LNCaP clone FGC (cell line): Measurements from ENCODE around the gene PKMYT1.
"Not testable (repeated sequence)": the region's sequence is repeated elsewhere in the genome, so short reads cannot be mapped to it uniquely, and the experiment has no call there.

Experiments used
- DNase-seq: peaks from one replicate; pipeline ENCODE4 v3.0.0-alpha.2; 2011; ENCODE audit warnings: low read depth
- H3K4me3 ChIP-seq: 2 replicates; pipeline ENCODE4 v1.5.1; 2011; ENCODE audit warnings: mild to moderate bottlenecking, low read depth, low read length, control low read depth
- TF ChIP-seq, protein P1 (sequence below): IDR thresholded peaks from 2 replicates; pipeline ENCODE4 v1.5.1; 2012; ENCODE audit warnings: mild to moderate bottlenecking; ENCODE audit not compliant: control insufficient read depth, insufficient read depth; ENCODE audit errors: extremely low read depth

Gene PKMYT1

DNA sequence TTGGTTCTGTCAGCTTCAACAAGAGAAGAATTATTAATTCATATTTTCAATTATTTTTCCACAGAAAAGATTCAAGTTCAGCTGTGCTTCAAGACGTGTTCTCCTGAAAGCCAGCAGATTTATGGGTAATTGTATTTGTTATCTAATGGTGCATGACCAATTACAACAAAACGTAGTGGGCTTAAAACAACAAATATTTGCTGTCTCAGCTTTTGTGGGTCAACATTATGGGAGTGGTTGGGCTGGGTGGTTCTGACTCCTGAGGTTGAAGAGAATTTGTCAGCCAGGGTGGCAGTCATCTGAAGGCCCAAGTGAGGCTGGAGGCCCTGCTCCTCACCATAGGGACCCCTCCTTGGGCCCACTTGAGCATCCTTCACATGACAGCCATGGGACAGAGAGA is 40.3 kb downstream of the PKMYT1 start:
- TF ChIP-seq, protein P1, sequence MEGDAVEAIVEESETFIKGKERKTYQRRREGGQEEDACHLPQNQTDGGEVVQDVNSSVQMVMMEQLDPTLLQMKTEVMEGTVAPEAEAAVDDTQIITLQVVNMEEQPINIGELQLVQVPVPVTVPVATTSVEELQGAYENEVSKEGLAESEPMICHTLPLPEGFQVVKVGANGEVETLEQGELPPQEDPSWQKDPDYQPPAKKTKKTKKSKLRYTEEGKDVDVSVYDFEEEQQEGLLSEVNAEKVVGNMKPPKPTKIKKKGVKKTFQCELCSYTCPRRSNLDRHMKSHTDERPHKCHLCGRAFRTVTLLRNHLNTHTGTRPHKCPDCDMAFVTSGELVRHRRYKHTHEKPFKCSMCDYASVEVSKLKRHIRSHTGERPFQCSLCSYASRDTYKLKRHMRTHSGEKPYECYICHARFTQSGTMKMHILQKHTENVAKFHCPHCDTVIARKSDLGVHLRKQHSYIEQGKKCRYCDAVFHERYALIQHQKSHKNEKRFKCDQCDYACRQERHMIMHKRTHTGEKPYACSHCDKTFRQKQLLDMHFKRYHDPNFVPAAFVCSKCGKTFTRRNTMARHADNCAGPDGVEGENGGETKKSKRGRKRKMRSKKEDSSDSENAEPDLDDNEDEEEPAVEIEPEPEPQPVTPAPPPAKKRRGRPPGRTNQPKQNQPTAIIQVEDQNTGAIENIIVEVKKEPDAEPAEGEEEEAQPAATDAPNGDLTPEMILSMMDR = no peak
- H3K4me3 ChIP-seq = no peak overlapping the region
- DNase-seq = no peak

DNA sequence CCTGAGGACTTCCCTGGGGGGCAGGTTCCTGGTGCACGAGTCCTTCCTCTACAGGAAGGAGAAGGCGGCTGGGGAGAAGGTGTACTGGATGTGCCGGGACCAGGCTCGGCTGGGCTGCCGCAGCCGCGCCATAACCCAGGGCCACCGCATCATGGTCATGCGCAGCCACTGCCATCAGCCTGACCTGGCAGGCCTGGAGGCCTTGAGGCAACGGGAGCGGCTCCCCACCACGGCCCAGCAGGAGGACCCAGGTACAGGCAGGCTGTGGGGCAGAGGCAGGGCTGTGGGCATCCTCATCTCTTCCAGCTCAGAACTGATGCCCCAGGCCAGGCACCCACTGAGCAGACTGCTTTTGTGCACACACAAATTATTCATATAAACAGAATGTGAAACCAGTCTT is 42.0 kb downstream of the PKMYT1 start:
- TF ChIP-seq, protein P1 = no peak
- H3K4me3 ChIP-seq = no peak overlapping the region
- DNase-seq = no peak

DNA sequence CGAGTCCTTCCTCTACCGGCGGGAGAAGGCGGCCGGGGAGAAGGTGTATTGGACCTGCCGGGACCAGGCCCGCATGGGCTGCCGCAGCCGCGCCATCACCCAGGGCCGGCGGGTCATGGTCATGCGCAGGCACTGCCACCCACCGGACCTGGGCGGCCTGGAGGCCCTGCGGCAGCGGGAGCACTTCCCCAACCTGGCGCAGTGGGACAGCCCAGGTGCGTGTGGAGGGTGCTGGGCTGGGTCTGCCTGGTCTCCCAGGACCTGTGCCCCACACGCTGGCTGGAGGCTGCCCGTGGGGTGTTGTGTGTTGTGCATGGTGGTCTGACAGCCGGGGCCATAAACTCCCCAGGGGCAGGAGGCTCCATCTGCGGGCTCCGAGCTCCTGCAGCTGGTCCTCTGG is 43.1 kb downstream of the PKMYT1 start:
- TF ChIP-seq, protein P1 = no peak
- no peak for DNase-seq
- no peak overlapping the region for H3K4me3 ChIP-seq

DNA sequence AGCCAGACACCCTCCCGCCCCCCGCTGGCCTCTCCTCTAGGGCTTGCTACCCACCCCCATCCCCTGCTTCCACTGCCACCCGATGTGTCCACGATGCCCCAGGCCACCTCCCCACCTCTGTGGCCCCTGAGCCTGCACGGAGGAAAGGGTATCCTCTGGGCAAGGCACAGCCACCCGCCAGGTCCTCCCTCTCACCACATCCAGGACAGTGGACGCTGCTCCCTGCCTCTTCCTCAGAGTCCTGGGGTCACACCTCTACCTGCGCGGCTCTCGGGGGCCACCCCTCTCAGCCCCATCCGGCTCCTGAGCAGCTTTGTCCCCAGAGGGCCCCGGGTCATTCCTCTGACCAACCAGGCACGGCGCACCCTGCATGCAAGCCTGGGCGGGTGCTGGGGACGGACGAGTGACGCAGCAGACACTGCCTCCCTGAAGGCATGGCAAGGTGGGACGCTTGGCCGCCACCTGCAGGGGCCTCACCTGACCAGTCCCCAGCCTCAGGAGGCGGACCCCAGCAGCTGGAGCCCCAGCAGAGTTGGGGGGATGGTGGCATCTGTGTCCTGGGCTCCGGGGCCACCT is 43.7 kb downstream of the PKMYT1 start:
- TF ChIP-seq, protein P1 = no peak
- no peak overlapping the region for H3K4me3 ChIP-seq

DNA sequence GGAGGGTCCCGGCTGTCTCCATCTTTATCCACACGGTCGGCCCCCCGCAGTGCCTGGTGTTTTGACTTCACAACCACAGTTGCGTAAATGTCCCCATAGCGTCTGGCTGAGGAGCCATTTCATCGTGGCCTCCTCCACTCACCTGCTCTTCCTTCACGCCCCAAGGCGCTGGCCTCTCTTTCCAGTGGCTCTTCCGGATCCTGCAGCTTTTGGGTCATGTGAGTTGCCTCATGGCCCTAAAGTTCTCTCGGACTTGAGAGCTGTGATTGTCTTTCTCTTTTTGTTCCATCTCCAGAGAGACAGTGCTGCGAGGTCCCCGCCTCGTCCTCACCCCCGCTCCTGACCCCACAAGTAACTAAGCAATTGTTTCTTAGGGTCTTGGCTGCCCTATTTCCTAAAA is 45.8 kb downstream of the PKMYT1 start:
- no peak overlapping the region for H3K4me3 ChIP-seq
- TF ChIP-seq, protein P1 = no peak
- DNase-seq = no peak

More for the DNA sequence above, 43.7 kb downstream of the PKMYT1 start:
- no peak for DNase-seq

DNA sequence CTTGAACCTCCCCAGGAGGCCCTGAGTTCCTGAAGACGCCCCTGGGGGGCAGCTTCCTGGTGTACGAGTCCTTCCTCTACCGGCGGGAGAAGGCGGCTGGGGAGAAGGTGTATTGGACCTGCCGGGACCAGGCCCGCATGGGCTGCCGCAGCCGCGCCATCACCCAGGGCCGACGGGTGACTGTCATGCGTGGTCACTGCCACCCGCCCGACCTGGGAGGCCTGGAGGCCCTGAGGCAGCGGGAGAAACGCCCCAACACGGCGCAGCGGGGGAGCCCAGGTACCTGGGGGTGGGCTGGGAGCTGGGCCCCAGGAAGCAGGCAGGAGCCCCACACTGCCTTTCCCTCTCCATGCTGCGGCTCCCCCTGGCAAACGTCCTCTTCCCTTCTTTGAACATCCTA is 46.5 kb downstream of the PKMYT1 start:
- TF ChIP-seq, protein P1 = no peak
- no peak for DNase-seq
- H3K4me3 ChIP-seq = no peak overlapping the region

DNA sequence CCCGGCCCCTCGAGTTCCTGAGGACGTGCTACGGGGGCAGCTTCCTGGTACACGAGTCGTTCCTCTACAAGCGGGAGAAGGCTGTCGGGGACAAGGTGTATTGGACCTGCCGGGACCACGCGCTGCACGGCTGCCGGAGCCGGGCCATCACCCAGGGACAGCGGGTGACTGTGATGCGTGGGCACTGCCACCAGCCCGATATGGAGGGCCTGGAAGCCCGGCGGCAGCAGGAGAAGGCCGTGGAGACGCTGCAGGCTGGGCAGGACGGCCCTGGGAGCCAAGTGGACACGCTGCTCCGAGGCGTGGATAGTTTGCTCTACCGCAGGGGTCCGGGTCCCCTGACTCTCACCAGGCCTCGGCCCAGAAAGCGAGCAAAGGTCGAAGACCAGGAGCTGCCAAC is 47.1 kb downstream of the PKMYT1 start:
- H3K4me3 ChIP-seq = no peak overlapping the region
- TF ChIP-seq, protein P1 = no peak
- DNase-seq = no peak

DNA sequence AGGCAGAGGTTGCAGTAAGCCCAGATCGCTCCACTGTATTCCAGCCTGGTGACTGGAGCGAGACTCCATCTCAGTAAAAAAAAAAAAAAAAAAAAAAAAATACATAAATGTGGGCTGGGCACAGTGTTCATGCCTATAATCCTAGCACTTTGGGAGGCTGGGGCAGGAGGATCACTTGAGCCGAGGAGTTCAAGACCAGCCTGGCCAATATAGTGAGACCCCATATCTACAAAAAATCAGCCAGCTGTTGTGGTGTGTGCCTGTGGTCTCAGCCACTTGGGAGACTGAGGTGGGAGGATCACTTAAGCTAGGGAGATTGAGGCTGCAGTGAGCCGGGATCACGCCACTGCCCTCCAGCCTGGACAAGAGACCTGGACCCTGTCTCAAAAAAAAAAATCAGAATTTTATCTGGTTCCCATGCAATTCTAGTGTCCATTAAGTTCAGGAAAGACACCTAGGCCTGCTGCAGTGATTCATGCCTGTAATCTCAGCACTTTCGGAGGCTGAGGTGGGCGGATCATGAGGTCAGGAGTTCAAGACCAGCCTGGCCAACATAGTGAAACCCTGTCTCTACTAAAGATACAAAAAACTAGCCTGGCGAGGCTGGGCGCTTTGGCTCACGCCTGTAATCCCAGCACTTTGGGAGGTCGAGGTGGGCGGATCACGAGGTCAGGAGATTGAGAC is 48.9 kb downstream of the PKMYT1 start:
- not testable (repeated sequence) for DNase-seq, H3K4me3 ChIP-seq
